Measurements from ENCODE around the gene PKN1. TPM values are rescaled to one million over a fixed set of nuclear protein-coding genes. Genes with fewer than 3 reads are reported as not detected.
"Not testable (repeated sequence)": the region's sequence is repeated elsewhere in the genome, so short reads cannot be mapped to it uniquely, and the experiment has no call there.

Gene PKN1
- total RNA-seq, 6 experiments from 2014 or later, result 19.5 to 49.4 (median 34.1) TPM

DNA sequence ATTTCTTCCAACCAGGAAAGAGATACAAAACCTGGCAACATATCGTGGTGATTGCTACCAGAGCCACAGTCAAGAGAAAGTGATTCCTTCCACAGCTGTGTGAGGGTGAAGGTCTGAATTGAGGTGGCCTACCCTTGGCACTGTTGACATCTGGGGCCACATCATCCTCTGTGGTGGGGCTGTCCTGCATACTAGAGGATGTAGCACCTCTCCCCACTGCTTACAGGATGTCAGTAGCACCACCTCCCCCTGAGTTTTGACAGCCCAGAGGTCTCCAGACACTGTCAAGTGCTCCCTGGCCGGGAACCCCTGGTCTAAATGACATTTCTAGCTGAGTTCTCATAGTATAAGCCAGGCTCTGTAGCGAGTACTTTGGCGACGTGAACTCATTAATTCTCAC, 26.6 kb downstream of the PKN1 start:
- TF ChIP-seq POLR2A (IDR thresholded peaks at IDR 0.05), result no peak
- H3K36me3 ChIP-seq, result peaks cover 0 to 19% (median 7%) of the 10 kb centered on the region in 4 donors
- DNase-seq (no peak), ATAC-seq (peak in 3 of 4 donors; percentile 36 to 59 (median 58))
- H3K4me3 ChIP-seq, result no peak overlapping the region
- intact Hi-C loops (cut with DNase I), result no loop called here
- no peaks in the 10 kb centered on the region for H3K4me1 ChIP-seq
- H3K9me3 ChIP-seq, result no peaks in the 10 kb centered on the region
- WGBS (ENCODE audit: insufficient coverage, low coverage, low lambda C conversion rate, missing lambda C conversion rate), result 25% methylated on average over 1 of the region's 5 CpGs
- H3K27me3 ChIP-seq, result no peaks in the 10 kb centered on the region
- no peak overlapping the region for H3K27ac ChIP-seq

GRCh38 chr19:14460935-14461334, 27.8 kb downstream of the PKN1 start:
- H3K27ac ChIP-seq, result no peak overlapping the region
- DNase-seq, result no peak
- intact Hi-C loops (cut with DNase I), result no loop called here
- ATAC-seq, result no peak
- no peak for TF ChIP-seq CTCF (IDR thresholded peaks at IDR 0.05)
- TF ChIP-seq POLR2A (IDR thresholded peaks at IDR 0.05), result no peak
- no peak overlapping the region for H3K4me3 ChIP-seq
- 90% methylated on average over 2 of the region's 2 CpGs for WGBS (ENCODE audit: insufficient coverage, low coverage, low lambda C conversion rate, missing lambda C conversion rate)
- no peaks in the 10 kb centered on the region for H3K4me1 ChIP-seq
- H3K9me3 ChIP-seq, result no peaks in the 10 kb centered on the region
- H3K36me3 ChIP-seq, result peaks cover 0 to 19% (median 7%) of the 10 kb centered on the region in 4 donors
- no peaks in the 10 kb centered on the region for H3K27me3 ChIP-seq

GRCh38 chr19:14462401-14462800, 29.3 kb downstream of the PKN1 start:
- not testable (repeated sequence) for ATAC-seq
- 97% methylated on average over 3 of the region's 7 CpGs for WGBS (ENCODE audit: insufficient coverage, low coverage, low lambda C conversion rate, missing lambda C conversion rate)

GRCh38 chr19:14463747-14464146, 30.6 kb downstream of the PKN1 start:
- TF ChIP-seq POLR2A (IDR thresholded peaks at IDR 0.05) (no peak), CTCF (IDR thresholded peaks at IDR 0.05) (no peak)
- Histone ChIP-seq H3K4me1 (no peaks in the 10 kb centered on the region), H3K27ac (no peak overlapping the region), H3K9me3 (no peaks in the 10 kb centered on the region), H3K36me3 (peaks cover 0 to 30% (median 8%) of the 10 kb centered on the region in 4 donors), H3K4me3 (no peak overlapping the region), H3K27me3 (no peaks in the 10 kb centered on the region)
- intact Hi-C loops (cut with DNase I), result no loop called here
- no CpG with 5 or more reads among the region's 21 CpGs for WGBS (ENCODE audit: insufficient coverage, low coverage, low lambda C conversion rate, missing lambda C conversion rate)
- ATAC-seq (peak in 1 of 4 donors; percentile 34), DNase-seq (no peak)

More at GRCh38 chr19:14462401-14462800, 29.3 kb downstream of the PKN1 start:
- intact Hi-C loops (cut with DNase I); H3K4me1 ChIP-seq; H3K9me3 ChIP-seq; DNase-seq; H3K27me3 ChIP-seq; H3K4me3 ChIP-seq; H3K27ac ChIP-seq: not testable (repeated sequence)
- peaks cover 0 to 21% (median 8%) of the 10 kb centered on the region in 4 donors for H3K36me3 ChIP-seq

DNA sequence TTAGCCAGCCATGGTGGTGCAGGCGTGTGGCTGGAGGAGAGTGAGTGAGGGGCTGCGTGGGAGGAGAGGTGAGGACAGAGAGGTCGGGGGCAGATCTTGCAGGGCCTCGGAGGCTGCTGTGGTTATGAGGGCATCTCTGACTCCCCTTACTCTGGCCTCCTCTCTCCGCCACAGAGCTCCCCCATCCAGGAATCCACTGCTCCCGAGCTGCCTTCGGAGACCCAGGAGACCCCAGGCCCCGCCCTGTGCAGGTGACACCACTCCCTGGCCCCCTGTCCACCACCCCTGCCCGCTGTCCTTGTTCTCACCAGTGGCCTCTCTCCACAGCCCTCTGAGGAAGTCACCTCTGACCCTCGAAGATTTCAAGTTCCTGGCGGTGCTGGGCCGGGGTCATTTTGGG, 34.3 kb downstream of the PKN1 start:
- WGBS (ENCODE audit: insufficient coverage, low coverage, low lambda C conversion rate, missing lambda C conversion rate), result 83% methylated on average over 4 of the region's 12 CpGs
- no peaks in the 10 kb centered on the region for H3K27me3 ChIP-seq
- TF ChIP-seq CTCF (IDR thresholded peaks at IDR 0.05) (no peak), POLR2A (IDR thresholded peaks at IDR 0.05) (no peak)
- no peaks in the 10 kb centered on the region for H3K9me3 ChIP-seq
- ATAC-seq, result no peak
- H3K27ac ChIP-seq, result no peak overlapping the region
- no peak for DNase-seq
- H3K36me3 ChIP-seq, result peaks cover 0 to 27% (median 5%) of the 10 kb centered on the region in 4 donors
- intact Hi-C loops (cut with DNase I), result no loop called here
- no peak overlapping the region for H3K4me3 ChIP-seq
- peaks cover 0 to 5% (median 2%) of the 10 kb centered on the region in 4 donors for H3K4me1 ChIP-seq

GRCh38 chr19:14467816-14468215, 34.7 kb downstream of the PKN1 start:
- WGBS (ENCODE audit: insufficient coverage, low coverage, low lambda C conversion rate, missing lambda C conversion rate), result 73% methylated on average over 7 of the region's 9 CpGs
- Histone ChIP-seq H3K9me3 (no peaks in the 10 kb centered on the region), H3K36me3 (peaks cover 0 to 27% (median 5%) of the 10 kb centered on the region in 4 donors), H3K27me3 (no peaks in the 10 kb centered on the region), H3K27ac (no peak overlapping the region), H3K4me3 (no peak overlapping the region), H3K4me1 (peaks cover 0 to 8% (median 4%) of the 10 kb centered on the region in 4 donors)
- intact Hi-C loops (cut with DNase I), result no loop called here
- no peak for ATAC-seq
- TF ChIP-seq POLR2A (IDR thresholded peaks at IDR 0.05) (no peak), CTCF (IDR thresholded peaks at IDR 0.05) (no peak)
- DNase-seq, result no peak

Measured in right lobe of liver (tissue), 6 donors.